Right atrium auricular region (tissue), 2 donors: ENCODE measurements around the gene POLG. TPM values are rescaled to one million over a fixed set of nuclear protein-coding genes. Genes with fewer than 3 reads are reported as not detected.
A peak's percentile ranks its signal among the peaks of the same experiment; 100 is the strongest.

Source experiments
- DNase-seq: peaks from one replicate; pipeline ENCODE4 v3.0.0-alpha.2; 2019; ENCODE audit warnings: low spot score
- H3K27ac ChIP-seq, 2 donors: fragments of 200-600 bp; sonication (generic); 1 replicate in 1 of 2; 2 replicates in 1 of 2; pipeline ENCODE4 v1.5.1; 2016 to 2019
- H3K27me3 ChIP-seq, 2 donors: fragments of 200-600 bp; sonication (generic); one replicate each; pipeline versions ENCODE4 v1.5.1 to v1.6.0; 2017 to 2019
- H3K36me3 ChIP-seq: fragments of 200-600 bp; sonication (generic); one replicate; pipeline ENCODE4 v1.5.1; 2016
- H3K4me1 ChIP-seq, 2 donors: fragments of 200-600 bp; sonication (generic); one replicate each; pipeline versions ENCODE4 v1.5.1 to v1.6.0; 2017 to 2019
- H3K4me3 ChIP-seq, 2 donors: fragments of 200-600 bp; sonication (generic); 1 replicate in 1 of 2; 2 replicates in 1 of 2; pipeline ENCODE4 v1.5.1; 2017 to 2019; ENCODE audit warnings: mild to moderate bottlenecking in 1 of 2, moderate library complexity in 1 of 2
- H3K9me3 ChIP-seq, 2 donors: fragments of 200-600 bp; sonication (generic); one replicate each; pipeline ENCODE4 v1.5.1; 2019
- total RNA-seq, 2 donors: library from RNA; depleted of rRNA; stranded (reverse); fragments of >200 nt; gene quantifications; one replicate each; pipeline ENCODE4 v1.1.0, GENCODE V29; 2016
- TF ChIP-seq, protein P1 (sequence below), 2 donors: fragments of 200-600 bp; sonication (generic); IDR thresholded peaks; one replicate each; pipeline ENCODE4 v1.5.1; 2019; ENCODE audit warnings: antibody characterized with exemption in 2 of 2

POLG gene
- total RNA-seq, 2 donors from 2014 or later: 36.0 to 37.9 TPM

DNA sequence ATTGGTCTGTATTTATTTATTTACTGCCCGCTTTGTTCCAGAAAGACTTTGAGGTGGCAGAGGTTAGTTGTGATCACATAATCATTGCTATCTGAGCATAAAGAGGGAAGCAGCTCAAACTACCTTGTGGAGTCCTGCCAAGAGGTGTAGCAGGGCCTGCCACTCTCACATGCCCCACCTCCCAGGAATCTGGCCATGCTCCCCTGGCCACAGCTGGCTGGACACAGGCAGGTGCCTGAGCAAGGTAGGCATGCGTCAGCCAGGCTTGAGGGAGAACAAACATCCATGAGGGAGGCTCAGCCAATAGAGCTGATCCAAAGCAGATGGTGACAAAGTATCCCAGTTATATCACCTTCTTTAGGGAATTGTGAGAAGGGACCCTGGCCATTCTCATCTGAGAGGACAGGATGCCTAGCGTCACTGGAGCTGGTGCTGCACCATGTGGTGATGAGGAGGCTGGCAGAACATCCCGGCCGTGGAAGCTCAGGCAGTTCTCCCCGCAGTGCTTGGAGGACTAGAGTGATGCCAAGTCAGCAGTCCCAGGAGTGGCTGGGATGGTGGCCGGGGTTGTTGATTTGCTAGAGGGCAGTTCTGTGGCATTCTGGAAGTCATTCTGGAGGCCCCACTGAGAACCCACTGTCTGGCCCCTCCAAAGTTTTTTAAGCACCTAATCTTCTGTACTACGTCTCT, 6.8 kb upstream of the POLG start:
- H3K27ac ChIP-seq: no peak overlapping the region
- no peaks in the 10 kb centered on the region for H3K4me1 ChIP-seq
- DNase-seq: no peak
- H3K9me3 ChIP-seq: no peaks in the 10 kb centered on the region
- no peak overlapping the region for H3K4me3 ChIP-seq
- no peaks in the 10 kb centered on the region for H3K36me3 ChIP-seq
- TF ChIP-seq, protein P1, sequence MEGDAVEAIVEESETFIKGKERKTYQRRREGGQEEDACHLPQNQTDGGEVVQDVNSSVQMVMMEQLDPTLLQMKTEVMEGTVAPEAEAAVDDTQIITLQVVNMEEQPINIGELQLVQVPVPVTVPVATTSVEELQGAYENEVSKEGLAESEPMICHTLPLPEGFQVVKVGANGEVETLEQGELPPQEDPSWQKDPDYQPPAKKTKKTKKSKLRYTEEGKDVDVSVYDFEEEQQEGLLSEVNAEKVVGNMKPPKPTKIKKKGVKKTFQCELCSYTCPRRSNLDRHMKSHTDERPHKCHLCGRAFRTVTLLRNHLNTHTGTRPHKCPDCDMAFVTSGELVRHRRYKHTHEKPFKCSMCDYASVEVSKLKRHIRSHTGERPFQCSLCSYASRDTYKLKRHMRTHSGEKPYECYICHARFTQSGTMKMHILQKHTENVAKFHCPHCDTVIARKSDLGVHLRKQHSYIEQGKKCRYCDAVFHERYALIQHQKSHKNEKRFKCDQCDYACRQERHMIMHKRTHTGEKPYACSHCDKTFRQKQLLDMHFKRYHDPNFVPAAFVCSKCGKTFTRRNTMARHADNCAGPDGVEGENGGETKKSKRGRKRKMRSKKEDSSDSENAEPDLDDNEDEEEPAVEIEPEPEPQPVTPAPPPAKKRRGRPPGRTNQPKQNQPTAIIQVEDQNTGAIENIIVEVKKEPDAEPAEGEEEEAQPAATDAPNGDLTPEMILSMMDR (IDR thresholded peaks at IDR 0.05): no peak
- no peaks in the 10 kb centered on the region for H3K27me3 ChIP-seq

DNA sequence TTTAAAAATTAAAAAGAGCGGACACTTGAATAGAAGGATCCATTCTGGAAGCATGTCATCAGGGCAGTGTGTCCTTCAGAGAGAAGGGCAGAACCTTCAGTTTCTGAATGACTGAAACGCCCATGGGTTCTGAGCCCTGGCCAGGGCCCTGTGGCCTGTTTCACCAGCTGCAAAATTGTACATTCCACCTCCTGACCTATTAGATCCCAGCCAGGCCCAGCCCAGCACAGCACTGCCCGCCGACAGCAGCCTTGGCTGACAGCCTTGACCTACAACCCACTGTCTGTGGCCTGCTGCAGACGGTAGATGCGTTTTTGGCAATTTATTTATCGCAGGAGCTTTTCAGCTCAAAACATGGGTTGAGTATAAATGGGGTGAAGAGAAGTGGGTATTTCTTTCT, 5.9 kb upstream of the POLG start:
- Histone ChIP-seq H3K27me3 (no peaks in the 10 kb centered on the region), H3K4me3 (no peak overlapping the region)
- TF ChIP-seq, protein P1 (IDR thresholded peaks at IDR 0.05): no peak

DNA sequence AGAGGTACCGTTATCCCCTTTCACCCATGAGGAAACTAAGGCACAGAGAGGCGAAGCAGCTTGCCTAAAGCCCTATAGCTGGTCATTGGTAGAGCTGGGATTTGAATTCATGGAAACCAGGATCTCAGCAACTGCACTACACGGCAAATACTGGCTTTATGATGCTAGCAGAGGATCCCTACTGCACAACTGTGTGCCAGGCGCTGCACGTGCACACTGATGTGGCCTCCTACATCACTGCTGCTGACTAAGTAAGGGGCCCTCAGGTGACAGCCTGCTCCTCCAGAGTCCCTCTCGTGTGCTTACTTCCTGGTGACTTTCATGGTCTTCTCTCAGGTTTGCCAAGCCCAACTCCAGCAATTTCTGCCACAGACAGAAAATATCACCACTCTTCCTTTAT, 3.4 kb upstream of the POLG start:
- DNase-seq: no peak
- peaks cover 0 to 20% of the 10 kb centered on the region in 2 donors for H3K4me1 ChIP-seq
- TF ChIP-seq, protein P1 (IDR thresholded peaks at IDR 0.05): no peak

More for the DNA sequence above, 5.9 kb upstream of the POLG start:
- Histone ChIP-seq H3K27ac (no peak overlapping the region), H3K9me3 (no peaks in the 10 kb centered on the region), H3K4me1 (peaks cover 0 to 3% of the 10 kb centered on the region in 2 donors), H3K36me3 (no peaks in the 10 kb centered on the region)
- no peak for DNase-seq

DNA sequence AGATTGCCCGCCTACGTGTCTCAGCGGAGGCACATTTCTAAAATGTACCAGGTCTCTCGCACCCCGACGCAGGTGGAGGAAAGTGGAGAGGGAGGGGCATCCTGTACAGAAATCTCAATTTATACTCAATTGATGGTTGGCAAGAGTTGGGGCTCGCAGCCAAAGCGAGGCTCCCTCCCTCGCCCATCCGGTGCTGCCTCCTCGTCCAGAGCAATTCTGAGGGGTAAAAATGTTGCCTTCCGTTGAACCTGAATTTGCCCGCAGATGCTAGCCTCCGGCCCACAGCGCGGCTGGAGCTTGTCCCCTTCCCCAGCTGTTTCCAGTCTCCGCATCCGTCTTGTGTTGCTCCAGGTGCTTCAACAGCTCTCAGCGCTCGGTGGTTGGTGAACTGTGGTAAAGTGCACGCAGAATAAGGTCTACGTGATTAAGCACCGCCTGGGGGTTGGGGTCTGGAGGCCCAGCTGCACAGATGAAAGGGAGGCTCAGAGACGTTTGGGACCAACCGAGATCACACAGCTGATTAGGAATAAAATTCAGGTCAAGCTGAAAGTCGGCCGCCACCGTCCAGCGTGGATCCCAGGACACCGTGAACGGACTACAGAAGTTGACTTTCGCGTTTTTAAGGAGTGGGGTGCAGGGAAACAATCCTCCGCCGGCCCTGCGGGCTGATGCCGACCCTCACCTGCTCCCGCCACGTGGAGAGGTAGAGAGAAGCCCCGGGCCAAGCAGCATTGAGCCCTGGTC, 846 bp upstream of the POLG start:
- H3K4me1 ChIP-seq: peaks cover 0 to 44% of the 10 kb centered on the region in 2 donors
- peak; percentile 62 for DNase-seq
- no peaks in the 10 kb centered on the region for H3K9me3 ChIP-seq
- H3K36me3 ChIP-seq: peaks cover 28% of the 10 kb centered on the region
- peak overlapping the region; percentile 67 to 74 for H3K27ac ChIP-seq
- peak overlapping the region; percentile 86 to 90 for H3K4me3 ChIP-seq
- TF ChIP-seq, protein P1 (IDR thresholded peaks at IDR 0.05): no peak
- no peaks in the 10 kb centered on the region for H3K27me3 ChIP-seq

More for the DNA sequence above, 3.4 kb upstream of the POLG start:
- H3K27me3 ChIP-seq: no peaks in the 10 kb centered on the region
- H3K4me3 ChIP-seq: no peak overlapping the region
- no peak overlapping the region for H3K27ac ChIP-seq
- peaks cover 3% of the 10 kb centered on the region for H3K36me3 ChIP-seq
- no peaks in the 10 kb centered on the region for H3K9me3 ChIP-seq

DNA sequence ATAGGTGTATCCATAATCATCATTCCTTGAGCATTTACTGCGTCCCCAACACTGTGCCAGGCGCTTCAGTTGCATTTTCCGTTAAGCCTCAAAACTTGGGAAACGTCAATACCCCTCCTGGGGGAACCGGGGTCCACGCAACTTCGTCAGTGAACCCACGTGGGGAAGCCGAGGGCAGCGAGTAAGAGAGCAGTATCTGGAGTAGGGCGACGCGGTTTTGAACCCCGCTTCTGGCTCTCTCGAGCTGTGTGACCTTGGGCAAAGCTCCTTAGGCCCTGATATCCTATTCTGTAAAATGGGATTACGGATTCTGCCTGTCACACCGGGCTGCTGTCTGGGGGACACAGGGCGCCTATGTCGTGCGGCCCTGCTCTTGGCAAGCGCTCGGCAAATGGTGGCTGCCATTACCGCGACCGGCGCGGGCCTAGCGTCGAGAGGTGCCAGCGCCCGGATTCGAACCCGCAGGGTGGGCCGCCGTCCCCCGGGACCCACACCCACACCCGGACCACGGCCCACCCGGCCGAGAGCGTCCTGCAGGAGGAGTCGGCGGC, 590 bp downstream of the POLG start:
- H3K27ac ChIP-seq: peak overlapping the region; percentile 91 to 93
- no peaks in the 10 kb centered on the region for H3K9me3 ChIP-seq
- H3K27me3 ChIP-seq: no peaks in the 10 kb centered on the region
- H3K36me3 ChIP-seq: peaks cover 43% of the 10 kb centered on the region
- TF ChIP-seq, protein P1 (IDR thresholded peaks at IDR 0.05): no peak
- peak overlapping the region; percentile 86 to 90 for H3K4me3 ChIP-seq
- peaks cover 0 to 57% of the 10 kb centered on the region in 2 donors for H3K4me1 ChIP-seq
- peak; percentile 61 for DNase-seq
